AG04449 (cell line): Measurements from ENCODE around the gene ZBED5.

Experiments
- CTCF ChIA-PET: fragments of 350-600 bp; formaldehyde crosslinking; extraction: SDS; loops from one replicate; lab custom pipeline; 2021; ENCODE audit warnings: antibody characterized with exemption; lab: Yijun Ruan, JAX
- POLR2A ChIA-PET: fragments of 400-600, 350-600 bp; formaldehyde crosslinking; extraction: SDS; loops from one replicate; lab custom pipeline; 2020; ENCODE audit warnings: antibody characterized with exemption, inconsistent platforms; lab: Yijun Ruan, JAX
- DNase-seq: peaks from one replicate; pipeline ENCODE4 v3.0.0-alpha.2; 2010; ENCODE audit warnings: low read depth, low spot score
- H3K4me3 ChIP-seq: 2 replicates; pipeline ENCODE4 v1.5.1; 2011; ENCODE audit warnings: low read depth, mild to moderate bottlenecking, control low read depth, low read length
- CTCF ChIP-seq: IDR thresholded peaks from one replicate; pipeline ENCODE4 v1.5.1; 2011; ENCODE audit warnings: mild to moderate bottlenecking, moderate library complexity, low read length, control low read depth, inconsistent platforms; ENCODE audit not compliant: insufficient read depth; ENCODE audit errors: missing control alignments

The ZBED5 gene

GRCh38 chr11:10875430-10876021 is 17.7 kb upstream of the ZBED5 start:
- CTCF ChIA-PET, result interaction anchor here (1.4 kb wide), 1 partner anchor 21 kb away, joined by 3 read pairs; no protein-coding TSS in a partner anchor
- H3K4me3 ChIP-seq, result no peak overlapping the region
- POLR2A ChIA-PET, result interaction anchor here (1.1 kb wide), 1 partner anchor 67 kb away, joined by 4 read pairs; the partner anchor contains the start of gene EIF4G2
- no peak for TF ChIP-seq CTCF
- no peak for DNase-seq

GRCh38 chr11:10872097-10872496 is 14.2 kb upstream of the ZBED5 start:
- TF ChIP-seq CTCF, result no peak
- ChIA-PET POLR2A (no interaction called here), CTCF (no interaction called here)
- no peak for DNase-seq
- H3K4me3 ChIP-seq, result no peak overlapping the region

- H3K4me3 ChIP-seq, result no peak overlapping the region
- POLR2A ChIA-PET, result no interaction called here
- TF ChIP-seq CTCF, result no peak
- no peak for DNase-seq
- CTCF ChIA-PET, result interaction anchor here (1.2 to 2.3 kb wide), 2 partner anchors 9 to 11 kb away, joined by 3 to 12 read pairs; no protein-coding TSS in a partner anchor
Measured at GRCh38 chr11:10868352-10868751, 10.5 kb upstream of the ZBED5 start.

GRCh38 chr11:10866893-10867331 is 9.1 kb upstream of the ZBED5 start:
- TF ChIP-seq CTCF, result no peak
- ChIA-PET POLR2A (interaction anchor here (0.6 to 1.8 kb wide), 5 partner anchors 9 to 63 kb away, joined by 3 to 10 read pairs (median 4); partner anchors contain the start of genes EIF4G2 and ZBED5), CTCF (interaction anchor here (0.7 to 1.8 kb wide), 3 partner anchors 10 to 32 kb away, joined by 3 to 15 read pairs (median 3); no protein-coding TSS in a partner anchor)
- H3K4me3 ChIP-seq, result no peak overlapping the region
- no peak for DNase-seq

GRCh38 chr11:10865837-10866270 is 8.0 kb upstream of the ZBED5 start:
- ChIA-PET POLR2A (interaction anchor here (1.8 kb wide), 1 partner anchor 57 kb away, joined by 10 read pairs; the partner anchor contains the start of gene EIF4G2), CTCF (no interaction called here)
- DNase-seq, result no peak
- H3K4me3 ChIP-seq, result no peak overlapping the region
- no peak for TF ChIP-seq CTCF

- no peak for DNase-seq
- ChIA-PET CTCF (no interaction called here), POLR2A (no interaction called here)
- H3K4me3 ChIP-seq, result no peak overlapping the region
- no peak for TF ChIP-seq CTCF
Measured at GRCh38 chr11:10864688-10865087, 6.8 kb upstream of the ZBED5 start.
